ENCODE results near the gene PPL.

PPL gene

GRCh38 chr16:4979736-4980660 is 43.0 kb upstream of the PPL start:
- in situ Hi-C loops (cut with MboI; ENCODE audit: low sequenced_read_pairs, unreplicated experiment), result no loop called here
- no peak for TF ChIP-seq CTCF (IDR thresholded peaks at IDR 0.05; ENCODE audit: borderline replicate concordance, control extremely low read depth, extremely low read depth, insufficient read depth, missing control alignments)
- DNase-seq (ENCODE audit: low spot score), result no peak

DNA sequence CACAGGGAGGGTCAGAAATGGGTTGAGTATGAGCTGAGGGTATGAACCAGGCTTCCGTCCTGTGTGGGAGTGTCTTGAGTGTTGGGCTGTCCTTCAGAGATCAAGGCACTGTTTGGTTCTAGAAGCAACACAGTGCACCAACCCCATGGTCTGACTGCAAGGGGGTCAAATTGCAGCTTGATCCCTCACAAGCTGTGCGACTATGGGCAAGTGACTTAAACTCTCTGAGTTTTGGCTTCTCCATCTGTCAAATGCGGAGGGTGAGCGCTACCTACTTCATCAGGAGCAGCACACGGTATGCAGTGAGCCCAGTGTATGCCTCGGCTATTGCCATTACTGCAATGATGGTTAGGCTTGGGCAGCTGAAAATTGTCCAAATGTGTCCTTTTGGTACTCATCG is 42.2 kb upstream of the PPL start:
- TF ChIP-seq CTCF (IDR thresholded peaks at IDR 0.05; ENCODE audit: borderline replicate concordance, control extremely low read depth, extremely low read depth, insufficient read depth, missing control alignments), result no peak
- DNase-seq (ENCODE audit: low spot score), result no peak
- in situ Hi-C loops (cut with MboI; ENCODE audit: low sequenced_read_pairs, unreplicated experiment), result no loop called here

DNA sequence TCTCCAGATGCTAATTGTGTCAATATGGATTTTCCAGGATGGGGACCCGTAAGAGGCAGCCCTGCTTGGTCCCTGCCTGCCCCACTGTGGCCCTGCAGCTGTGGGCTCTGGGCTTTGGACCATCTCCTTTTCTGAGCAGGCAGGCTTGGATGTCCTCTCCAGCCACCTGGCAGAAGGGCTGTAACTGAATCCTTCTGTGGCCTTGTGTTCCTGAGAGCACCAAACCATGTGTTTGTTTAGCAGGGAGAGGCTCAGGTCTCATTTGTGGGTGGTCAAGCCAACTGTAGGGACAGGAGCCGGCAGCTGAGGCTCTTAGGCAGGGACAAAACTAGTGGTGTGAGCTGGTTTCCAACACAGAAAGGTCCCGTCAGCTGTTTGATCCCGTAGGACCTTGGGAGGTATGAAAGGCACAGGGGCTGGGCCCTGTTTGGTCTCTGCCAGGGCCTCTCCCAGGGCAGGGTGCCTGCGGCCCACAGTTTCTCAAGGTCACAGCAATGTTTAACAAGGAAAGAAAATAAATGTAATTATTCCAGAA is 39.7 kb upstream of the PPL start:
- DNase-seq (ENCODE audit: low spot score), result peak; percentile 13
- in situ Hi-C loops (cut with MboI; ENCODE audit: low sequenced_read_pairs, unreplicated experiment), result no loop called here
- no peak for TF ChIP-seq CTCF (IDR thresholded peaks at IDR 0.05; ENCODE audit: borderline replicate concordance, control extremely low read depth, extremely low read depth, insufficient read depth, missing control alignments)

DNA sequence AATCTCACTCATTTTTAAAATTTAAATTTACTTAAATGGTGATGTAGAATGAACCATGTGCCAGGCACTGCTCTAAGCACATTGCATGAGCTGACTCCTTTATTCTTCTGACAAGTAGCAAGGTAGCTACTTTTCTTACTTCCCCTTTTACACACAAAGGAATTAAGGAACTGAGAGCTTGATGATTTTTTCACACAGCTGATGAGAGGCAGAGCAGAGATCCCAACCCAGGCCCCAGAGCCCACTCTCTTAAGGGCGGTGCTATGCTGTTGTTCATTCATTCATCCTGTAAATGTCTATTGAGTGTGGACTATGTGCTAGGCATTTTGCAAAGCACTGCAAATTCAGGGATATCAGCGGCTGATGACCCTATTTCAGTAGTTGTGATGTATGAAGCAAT is 39.1 kb upstream of the PPL start:
- DNase-seq (ENCODE audit: low spot score), result peak; percentile 88
- no peak for TF ChIP-seq CTCF (IDR thresholded peaks at IDR 0.05; ENCODE audit: borderline replicate concordance, control extremely low read depth, extremely low read depth, insufficient read depth, missing control alignments)
- in situ Hi-C loops (cut with MboI; ENCODE audit: low sequenced_read_pairs, unreplicated experiment), result no loop called here

- TF ChIP-seq CTCF (IDR thresholded peaks at IDR 0.05; ENCODE audit: borderline replicate concordance, control extremely low read depth, extremely low read depth, insufficient read depth, missing control alignments), result no peak
- DNase-seq (ENCODE audit: low spot score), result no peak
- in situ Hi-C loops (cut with MboI; ENCODE audit: low sequenced_read_pairs, unreplicated experiment), result no loop called here
These were observed 36.1 kb upstream of the PPL start for GRCh38 chr16:4972938-4973587.

GRCh38 chr16:4970010-4970409 is 33.1 kb upstream of the PPL start:
- no peak for DNase-seq (ENCODE audit: low spot score)
- no peak for TF ChIP-seq CTCF (IDR thresholded peaks at IDR 0.05; ENCODE audit: borderline replicate concordance, control extremely low read depth, extremely low read depth, insufficient read depth, missing control alignments)
- in situ Hi-C loops (cut with MboI; ENCODE audit: low sequenced_read_pairs, unreplicated experiment), result no loop called here

Data from GM13976 (cell line).